LNCaP clone FGC (cell line): ENCODE data around the gene DISP3.

Source experiments
- DNase-seq: peaks from one replicate; pipeline ENCODE4 v3.0.0-alpha.2; 2011; ENCODE audit warnings: low read depth
- H3K4me3 ChIP-seq: 2 replicates; pipeline ENCODE4 v1.5.1; 2011; ENCODE audit warnings: mild to moderate bottlenecking, low read depth, low read length, control low read depth
- TF ChIP-seq, protein P1 (sequence below): IDR thresholded peaks from 2 replicates; pipeline ENCODE4 v1.5.1; 2012; ENCODE audit warnings: mild to moderate bottlenecking; ENCODE audit not compliant: control insufficient read depth, insufficient read depth; ENCODE audit errors: extremely low read depth

DISP3 gene

DNA sequence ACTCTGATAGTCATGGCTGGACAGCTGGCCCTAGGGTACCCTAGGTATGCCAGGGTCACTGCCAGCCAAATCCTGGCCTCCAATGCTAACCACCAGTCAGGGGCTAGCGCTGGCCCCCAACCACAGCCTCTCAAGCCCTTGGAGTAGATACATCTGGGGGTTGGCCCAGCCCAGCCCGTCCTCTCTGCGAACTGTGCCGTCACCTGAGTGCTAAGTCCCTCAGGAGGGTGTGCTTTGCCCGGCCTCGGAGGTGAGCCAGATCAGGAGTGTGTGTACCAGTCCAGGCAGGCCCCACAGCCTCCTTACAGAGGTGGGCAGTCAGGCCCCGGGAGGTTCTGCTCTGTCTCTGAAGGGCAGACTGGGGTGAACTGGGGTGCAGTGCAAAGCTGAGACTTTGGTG is 34.0 kb upstream of the DISP3 start:
- TF ChIP-seq, protein P1, sequence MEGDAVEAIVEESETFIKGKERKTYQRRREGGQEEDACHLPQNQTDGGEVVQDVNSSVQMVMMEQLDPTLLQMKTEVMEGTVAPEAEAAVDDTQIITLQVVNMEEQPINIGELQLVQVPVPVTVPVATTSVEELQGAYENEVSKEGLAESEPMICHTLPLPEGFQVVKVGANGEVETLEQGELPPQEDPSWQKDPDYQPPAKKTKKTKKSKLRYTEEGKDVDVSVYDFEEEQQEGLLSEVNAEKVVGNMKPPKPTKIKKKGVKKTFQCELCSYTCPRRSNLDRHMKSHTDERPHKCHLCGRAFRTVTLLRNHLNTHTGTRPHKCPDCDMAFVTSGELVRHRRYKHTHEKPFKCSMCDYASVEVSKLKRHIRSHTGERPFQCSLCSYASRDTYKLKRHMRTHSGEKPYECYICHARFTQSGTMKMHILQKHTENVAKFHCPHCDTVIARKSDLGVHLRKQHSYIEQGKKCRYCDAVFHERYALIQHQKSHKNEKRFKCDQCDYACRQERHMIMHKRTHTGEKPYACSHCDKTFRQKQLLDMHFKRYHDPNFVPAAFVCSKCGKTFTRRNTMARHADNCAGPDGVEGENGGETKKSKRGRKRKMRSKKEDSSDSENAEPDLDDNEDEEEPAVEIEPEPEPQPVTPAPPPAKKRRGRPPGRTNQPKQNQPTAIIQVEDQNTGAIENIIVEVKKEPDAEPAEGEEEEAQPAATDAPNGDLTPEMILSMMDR: no peak
- H3K4me3 ChIP-seq: no peak overlapping the region
- no peak for DNase-seq

DNA sequence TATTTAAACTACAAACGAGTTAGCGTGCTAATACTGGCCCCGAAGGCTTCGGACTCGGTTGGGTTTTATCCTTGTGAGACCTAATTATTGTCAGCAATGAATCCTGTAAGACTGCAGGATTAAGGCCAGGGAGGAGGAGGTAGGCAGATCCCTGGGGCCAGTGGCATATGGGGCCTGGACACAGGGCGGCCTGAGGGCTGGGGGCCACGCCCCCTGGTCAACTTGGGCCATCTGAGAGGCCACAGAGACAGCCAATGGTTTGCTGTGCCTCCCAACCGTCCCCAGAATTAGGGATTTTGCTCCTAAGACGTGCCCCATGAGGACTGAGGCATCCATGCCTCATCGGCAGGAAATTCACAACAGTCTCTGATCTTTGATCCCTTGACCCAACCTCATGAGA is 31.1 kb upstream of the DISP3 start:
- no peak for DNase-seq
- no peak overlapping the region for H3K4me3 ChIP-seq
- TF ChIP-seq, protein P1: no peak

DNA sequence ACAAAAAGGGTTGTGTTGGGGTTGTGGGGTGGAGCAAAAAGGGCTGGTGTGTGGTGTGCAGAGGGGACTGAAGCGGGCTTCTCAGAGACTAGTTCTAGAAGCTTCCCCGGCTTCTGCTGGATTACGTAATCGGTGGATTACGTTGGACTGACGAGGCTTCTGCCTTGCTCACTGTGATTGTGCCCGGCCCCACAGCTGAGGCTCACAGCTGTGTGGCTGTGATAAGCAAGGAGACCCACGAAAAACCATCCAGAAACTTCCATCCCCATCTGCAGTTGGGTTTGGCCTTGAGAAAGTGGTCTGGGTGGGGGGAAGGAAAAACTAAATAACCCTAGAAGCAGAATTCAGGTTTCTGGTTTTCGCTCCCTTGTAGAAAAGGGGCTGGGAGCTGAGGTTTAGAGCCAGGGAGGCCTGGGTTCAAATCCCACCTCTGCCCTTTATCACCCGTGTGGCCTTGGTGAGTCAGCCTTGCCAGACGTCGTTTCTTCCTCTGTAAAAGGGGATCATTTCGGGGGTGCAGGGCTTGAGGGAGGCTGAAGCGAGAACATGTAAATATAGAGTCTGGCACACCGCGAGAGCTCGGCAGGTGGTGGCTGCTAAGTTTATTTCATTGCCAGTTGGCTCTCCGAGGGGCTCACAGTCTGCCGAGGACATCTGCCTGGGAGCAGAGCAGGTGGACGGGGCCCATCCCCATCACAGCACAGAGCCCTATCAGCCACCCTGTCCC is 30.4 kb upstream of the DISP3 start:
- TF ChIP-seq, protein P1: no peak
- DNase-seq: no peak
- H3K4me3 ChIP-seq: no peak overlapping the region

DNA sequence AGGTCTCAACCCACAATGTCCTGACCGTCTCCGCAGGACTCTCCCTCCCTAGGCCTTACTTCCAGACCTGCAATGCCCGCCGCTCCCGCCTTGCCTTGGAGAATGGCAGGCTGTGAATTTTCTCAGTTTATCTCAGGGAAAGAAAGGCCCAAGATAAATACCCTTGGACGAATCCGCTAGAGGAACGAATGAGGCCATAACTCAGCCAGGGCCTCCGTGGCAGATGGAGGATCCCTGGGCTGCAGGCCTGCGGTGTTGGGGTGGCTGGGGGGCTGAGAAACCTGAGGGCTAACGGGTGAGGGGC is 29.9 kb upstream of the DISP3 start:
- TF ChIP-seq, protein P1: no peak
- no peak overlapping the region for H3K4me3 ChIP-seq
- no peak for DNase-seq

DNA sequence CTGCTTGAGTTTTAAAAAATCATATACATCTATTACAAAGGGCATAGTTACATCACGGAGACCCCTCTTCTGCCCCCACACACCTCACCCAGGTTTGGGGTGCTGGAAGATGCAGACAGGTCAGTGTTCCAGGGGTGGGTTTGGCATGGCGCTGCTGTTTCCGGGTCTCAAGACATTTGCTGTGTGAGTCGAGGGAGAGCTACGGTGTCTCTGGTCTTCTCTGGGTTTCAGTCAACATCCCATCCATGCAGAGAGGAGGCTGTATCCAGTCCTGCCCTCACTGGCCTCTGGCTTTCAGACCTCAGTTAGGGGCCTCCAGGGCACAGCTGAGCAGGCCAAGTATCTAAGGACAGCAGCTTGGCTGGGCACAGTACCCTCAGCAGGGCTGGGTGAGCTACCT is 28.6 kb upstream of the DISP3 start:
- DNase-seq: no peak
- TF ChIP-seq, protein P1: no peak
- no peak overlapping the region for H3K4me3 ChIP-seq

DNA sequence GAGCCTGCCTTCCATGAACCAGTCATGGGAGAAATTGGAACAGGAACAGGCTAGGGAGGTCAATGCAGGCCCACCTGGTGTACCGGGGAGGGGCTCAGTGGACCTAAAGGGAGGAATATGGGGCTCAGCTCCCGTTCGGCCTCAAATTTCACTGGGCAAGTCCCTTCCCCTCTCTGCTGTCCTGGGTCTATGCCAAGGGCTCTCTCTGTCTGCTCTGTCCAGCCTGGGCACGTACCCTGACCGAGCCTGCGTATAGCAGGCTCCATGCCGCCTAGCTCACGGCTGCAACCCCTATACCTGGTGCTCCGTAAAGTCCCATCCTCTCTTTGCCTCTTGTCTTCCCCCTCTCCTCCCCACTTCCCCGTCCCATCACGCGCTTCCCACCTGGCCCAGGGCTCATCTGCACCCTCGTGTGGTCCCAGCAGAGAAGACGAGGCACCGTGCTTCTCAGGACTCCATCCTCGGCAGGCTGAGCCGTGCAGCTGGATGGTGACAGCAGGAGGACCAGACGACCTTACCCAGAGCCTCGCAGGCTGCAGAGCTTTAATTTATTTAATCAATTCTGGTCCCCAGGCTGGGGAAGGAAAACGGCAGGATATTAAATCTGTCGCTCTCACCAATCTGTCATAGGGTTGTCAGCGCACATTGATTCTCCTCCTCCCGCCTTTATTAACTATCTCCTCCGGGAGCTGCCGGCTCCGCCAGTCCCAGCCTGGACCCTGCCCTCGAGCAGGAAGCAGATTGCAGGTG is 25.0 kb upstream of the DISP3 start:
- H3K4me3 ChIP-seq: no peak overlapping the region
- DNase-seq: no peak
- TF ChIP-seq, protein P1: no peak
